Activated CD4-positive, alpha-beta T cell treated with anti-CD3 and anti-CD28 coated beads, Interleukin-2, Interleukin-4, amounts not matched to agents 100 ng/mL and 50 ng/mL, durations not matched to agents 16 hours and 8 hours (primary cell): ENCODE measurements around the gene MC5R.
"Not testable (repeated sequence)": the region's sequence is repeated elsewhere in the genome, so short reads cannot be mapped to it uniquely, and the experiment has no call there.

Source experiments
- DNase-seq: peaks from one replicate; pipeline ENCODE4 v3.0.0-alpha.2; 2020; ENCODE audit warnings: low spot score

Gene MC5R

DNA sequence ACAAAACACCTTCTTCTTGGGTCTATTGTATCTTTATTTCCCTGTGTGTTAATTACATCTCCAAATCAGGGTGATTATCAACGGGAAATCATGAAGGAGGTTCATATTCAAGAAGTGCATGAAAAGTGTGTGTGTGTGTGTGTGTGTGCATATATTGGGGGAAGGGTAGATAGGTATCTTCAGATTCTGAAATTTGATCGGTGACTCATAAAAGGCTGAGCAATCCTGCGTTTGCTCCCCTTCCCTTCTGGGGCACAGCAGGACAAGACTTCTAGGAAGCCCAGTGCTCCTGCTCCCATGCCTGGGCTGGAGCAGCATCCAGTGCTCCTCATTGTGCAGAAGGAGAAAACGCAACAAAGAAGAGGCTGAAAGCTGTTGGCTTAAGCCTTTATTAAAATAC, 25.8 kb downstream of the MC5R start:
- no peak for DNase-seq

DNA sequence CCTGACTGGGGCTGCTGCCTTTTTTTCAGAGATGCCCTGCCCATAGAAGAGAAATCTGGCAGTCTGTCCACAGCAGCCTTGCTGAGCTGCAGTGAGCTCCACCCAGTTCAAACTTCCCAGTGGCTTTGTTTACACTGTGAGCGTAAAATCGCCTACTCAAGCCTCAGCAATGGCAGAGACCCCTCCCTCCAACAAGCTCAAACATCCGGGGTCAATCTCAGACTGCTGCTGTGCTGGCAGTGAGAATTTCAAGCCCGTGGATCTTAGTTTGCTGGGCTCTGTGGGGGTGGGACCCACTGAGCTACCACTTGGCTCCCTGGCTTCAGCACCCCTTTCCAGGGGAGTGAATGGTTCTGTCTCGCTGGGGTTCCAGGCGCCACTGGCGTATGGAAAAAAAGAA, 38.9 kb downstream of the MC5R start:
- DNase-seq, result not testable (repeated sequence)

DNA sequence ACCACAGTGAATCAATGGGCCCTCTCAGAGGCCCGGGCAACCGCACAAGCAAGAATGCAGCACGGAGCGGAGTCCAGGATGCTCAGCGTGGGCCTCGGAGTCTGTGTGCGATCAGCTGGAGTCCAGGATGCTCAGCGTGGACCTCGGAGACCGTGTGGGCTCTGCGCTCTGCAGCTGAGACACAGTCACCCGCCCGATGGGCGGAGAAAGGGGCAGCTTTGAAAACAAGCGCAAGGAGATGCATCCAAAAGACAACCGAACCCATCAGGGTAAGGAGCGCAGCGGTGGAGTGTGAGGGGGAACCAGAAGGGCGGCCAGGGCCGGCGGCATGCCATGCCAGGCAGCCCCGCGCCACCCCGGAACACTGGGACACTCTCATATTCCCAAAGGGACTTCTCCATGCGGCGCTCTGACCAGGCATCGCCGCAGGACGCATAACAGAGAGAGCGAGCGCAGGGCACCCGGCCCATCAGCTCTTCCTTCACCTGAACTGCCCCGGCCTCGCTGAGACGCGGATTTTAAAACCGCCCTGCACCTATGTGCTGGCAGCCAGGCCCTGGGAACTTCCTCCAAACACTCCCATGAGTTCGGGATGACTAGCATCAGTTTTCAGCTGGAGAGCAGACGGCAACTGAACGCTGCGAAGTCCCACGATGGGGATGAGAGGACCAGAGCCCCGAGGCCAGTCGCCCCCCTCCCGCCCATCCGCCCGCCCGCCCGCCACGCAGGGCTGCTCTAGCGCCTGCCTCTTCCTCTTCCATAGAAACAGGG, 44.7 kb downstream of the MC5R start:
- DNase-seq, result no peak

DNA sequence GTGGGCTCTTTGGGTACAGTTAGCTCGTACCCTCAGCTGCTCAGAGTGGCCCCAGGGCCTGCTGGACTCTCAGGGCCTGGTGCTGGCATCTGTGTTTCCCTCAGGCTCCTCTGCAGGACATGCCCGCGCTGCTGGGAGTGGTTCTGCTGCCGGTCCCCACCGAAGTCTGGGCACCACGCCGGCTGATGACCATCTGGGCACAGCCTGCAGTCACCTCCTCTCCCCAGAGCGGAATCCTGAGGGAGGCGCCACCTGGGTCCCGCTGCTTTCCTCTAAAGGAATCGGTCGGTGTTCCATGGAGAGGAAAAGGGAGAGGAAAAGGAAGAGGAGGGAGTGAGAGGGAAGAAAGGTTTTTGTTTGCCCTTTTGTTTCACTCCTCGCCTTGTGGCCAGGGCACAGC, 47.8 kb downstream of the MC5R start:
- no peak for DNase-seq

DNA sequence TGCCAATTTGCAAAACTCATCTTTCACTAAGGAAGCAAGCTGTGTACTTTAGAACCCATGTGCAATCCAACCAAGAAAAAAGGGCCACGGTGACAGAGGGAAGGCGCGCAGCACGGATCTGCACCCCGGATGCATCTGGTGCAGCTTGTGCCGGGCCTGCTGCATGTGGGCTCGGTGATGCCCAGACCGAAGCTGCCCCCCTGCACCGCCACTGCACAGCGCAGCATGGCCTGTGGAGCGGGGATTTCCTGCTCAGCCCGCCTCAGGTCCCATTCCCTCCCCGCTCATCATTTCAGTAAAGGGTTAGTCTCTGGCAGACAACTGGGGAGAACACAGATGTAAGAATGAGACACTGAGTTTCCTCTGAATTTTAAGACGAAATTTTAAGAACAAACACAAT, 48.4 kb downstream of the MC5R start:
- no peak for DNase-seq

DNA sequence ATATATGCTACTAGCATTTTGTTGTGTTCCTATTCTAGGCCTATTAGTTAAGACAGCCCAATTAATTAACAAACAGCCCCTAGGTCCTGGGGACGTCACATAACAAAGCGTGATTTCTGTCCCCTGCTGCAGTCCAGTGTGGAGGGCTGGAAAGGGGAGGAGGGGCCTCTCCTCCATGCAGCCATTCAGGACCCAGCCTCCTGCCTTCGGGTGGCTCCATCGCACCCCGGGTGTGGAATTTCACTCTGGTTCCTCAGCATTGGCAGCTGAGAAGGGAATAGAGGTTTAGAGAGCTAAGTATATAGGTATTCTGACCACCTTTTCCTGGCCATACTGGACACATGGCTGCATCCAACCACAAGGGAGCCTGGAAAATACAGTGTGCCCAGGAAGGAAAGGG, 49.0 kb downstream of the MC5R start:
- DNase-seq, result no peak

DNA sequence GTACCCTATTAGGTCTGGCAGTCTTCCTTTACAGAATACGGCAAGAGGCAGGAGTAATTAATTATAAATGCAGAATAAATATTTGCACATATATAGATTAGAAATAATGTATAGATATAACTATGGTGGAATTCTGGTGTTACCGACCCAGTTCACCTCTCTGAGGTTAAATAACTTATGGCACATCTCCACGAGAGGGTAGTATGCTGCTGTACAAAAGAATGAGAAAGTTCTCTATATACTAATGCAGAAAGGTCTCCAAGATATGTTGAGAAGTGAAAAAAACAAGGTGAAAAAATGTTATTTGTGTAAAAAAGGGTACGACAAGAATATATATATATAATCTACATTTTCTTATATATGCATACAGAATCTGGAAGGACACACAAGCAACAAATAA, 50.6 kb downstream of the MC5R start:
- DNase-seq, result no peak
